Stimulated activated CD8-positive, alpha-beta memory T cell treated with anti-CD3 and anti-CD28 coated beads, Interleukin-7, amount 100 ng/mL, for 48 hours (primary cell): ENCODE results near the gene CAMTA1.

Experiments
- DNase-seq, 2 donors: peaks; one replicate each; pipeline ENCODE4 v3.0.0-alpha.2; 2020; ENCODE audit warnings: low read depth in 1 of 2; ENCODE audit errors: extremely low read depth in 1 of 2

The CAMTA1 gene

DNA sequence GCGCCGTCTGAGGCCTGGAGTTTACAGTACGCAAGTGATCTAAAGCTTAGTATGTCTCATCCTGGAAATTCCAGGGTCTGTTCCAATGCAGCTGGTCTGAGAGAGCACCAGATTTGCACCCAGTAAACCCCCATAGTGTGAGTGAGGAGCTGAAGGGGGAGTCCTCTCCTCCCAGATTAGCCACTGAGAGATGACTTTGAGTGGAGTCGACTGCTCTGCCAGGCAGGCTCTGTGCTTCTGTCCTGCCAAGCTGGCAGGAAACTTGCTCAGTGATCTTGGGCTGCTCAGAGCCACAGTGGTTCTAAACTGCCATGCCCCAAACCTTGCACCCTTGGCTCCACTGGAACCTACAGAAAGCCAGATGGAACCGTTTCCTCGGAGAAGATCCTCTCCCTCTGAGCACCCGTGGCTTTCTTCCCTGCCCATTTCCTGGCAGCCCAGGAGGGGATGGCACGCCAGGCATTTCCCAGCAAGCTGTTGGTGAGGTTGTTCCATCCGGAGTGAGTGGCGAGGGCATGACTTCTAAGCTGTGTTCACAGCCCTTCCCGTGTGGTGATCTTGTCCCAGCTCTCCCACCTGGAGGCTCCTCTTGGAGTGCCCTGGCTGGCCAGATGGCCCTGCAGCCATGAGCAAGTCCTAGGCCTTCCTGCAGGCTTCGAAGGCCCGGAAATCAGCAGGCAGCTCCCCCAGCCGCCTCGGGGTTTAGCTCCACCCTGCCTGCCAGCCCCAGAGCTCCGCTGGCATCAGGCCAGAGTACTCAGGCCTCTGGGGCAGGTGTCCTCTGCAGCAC lies 859.9 kb downstream of the CAMTA1 start:
- DNase-seq = no peak

DNA sequence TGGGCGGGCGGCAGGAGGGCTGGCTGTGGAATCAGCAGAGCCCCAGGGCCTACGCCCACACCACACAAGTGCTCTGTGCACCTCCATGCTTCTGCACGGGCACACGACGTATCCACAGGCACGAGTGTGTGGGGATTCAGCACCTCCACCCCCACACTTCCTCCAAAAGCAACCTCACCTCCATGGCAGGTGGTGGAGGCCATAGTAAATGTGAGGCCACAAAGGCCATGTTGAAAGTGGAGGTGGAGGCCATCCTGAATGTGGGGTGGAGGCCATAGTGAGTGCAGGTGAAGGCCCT lies 860.4 kb downstream of the CAMTA1 start:
- no peak for DNase-seq

DNA sequence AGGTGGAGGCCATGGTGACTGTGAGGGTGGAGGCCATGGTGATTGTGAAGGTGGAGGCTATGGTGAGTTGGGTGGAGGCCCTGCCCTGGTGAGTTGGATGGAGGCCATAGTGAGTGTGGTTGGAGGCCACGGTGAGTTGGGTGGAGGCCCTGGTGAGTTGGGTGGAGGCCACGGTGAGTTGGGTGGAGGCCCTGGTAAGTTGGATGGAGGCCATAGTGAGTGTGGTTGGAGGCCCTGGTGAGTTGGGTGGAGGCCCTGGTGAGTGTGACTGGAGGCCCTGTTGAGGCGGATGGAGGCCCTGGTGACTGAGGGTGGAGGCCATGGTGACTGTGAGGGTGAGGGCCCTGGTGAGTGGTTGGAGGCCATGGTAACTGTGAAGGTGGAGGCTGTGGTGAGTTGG lies 860.9 kb downstream of the CAMTA1 start:
- no peak for DNase-seq

DNA sequence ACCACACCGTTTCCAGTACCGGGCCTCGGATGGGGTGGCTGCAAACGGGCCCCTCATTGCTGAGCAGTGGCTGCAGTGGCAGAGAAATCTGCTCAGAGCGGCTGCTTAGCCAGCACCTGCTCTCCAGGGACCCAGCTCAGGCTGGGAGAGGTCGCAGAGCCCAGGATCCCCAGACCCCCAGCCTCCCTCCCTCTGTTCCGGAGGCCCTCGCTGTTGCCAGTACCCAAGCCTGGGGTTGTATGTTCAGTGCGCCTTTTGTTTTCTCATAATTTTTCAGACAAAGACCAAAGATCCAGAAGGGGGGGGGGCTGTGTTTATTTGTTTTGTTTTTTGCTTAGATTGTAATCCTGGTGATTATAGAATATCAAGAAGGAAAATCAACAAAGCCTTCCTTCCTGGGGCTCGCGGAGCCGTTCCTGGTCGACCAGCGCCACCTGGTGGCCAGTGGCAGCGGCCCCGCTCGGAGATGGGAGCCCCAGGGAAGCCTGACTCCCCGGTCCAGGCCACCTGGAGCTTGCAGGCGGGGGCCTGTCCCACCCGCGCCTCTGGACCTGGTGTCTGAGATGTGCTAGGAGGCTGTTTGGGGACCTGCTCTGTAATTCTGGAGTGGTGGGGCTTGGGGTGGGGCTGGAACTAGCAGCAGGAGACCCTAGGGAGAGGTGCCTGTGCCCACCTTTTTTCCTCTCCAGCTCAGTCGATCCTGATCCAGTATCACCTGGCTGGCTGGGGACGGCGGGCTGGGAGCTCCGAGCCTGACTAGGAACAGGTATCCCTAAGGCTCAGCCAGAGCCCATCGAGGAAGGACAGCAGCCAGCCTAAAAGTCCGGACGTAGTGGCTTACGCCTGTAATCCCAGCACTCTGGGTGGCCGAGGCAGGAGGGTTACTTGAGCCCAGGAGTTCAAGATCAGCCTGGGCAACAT lies 862.0 kb downstream of the CAMTA1 start:
- peak; percentile 16 to 31 for DNase-seq

DNA sequence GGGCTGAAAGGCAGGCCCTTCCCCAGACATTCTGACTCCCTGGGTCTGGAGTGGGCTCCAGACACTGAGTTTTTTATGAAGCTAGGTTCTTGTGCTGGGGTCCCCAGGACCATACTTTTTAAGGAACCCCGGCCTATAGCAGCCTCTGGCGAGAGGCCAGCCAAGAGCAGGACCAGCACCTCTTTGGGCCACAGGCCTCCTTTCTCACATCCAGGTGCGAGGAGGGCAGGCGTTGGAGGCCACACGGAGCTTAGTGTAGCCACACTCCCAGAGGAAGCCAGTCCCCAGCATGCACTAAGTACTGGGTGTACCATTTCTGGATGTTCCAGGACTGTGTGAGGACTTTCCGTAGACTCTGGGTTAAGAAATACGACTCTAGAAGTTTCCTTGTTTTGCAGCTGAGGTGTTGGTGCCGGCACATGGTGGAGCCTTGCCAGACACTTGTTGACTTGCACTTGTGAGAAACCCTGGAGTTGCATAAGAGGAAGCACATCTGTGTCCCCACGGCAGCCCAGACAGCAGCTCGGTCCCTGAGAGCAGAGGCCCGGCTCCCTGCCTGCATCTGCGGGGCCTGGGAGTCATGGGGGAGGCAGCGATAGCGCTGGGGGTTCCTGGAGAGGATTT lies 863.6 kb downstream of the CAMTA1 start:
- DNase-seq = no peak

DNA sequence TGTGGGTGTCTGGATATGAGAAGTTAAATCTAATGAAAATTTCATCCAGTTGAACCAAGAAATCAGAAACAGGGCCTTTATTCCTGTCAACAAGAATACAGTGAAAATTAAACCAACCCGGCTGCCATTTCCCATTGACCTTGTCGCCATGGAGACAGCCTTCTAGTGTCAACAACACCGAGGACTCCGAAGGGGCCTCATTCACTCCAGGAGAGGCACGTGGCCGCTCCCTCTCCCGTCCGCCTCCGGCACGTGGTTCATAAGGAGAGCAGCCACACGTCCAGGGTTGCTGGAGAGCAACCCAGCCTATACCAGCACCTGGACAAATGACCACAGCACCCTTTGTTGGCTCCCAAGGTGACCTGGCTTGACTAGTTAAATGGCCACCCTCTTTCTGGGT lies 865.5 kb downstream of the CAMTA1 start:
- DNase-seq = no peak

DNA sequence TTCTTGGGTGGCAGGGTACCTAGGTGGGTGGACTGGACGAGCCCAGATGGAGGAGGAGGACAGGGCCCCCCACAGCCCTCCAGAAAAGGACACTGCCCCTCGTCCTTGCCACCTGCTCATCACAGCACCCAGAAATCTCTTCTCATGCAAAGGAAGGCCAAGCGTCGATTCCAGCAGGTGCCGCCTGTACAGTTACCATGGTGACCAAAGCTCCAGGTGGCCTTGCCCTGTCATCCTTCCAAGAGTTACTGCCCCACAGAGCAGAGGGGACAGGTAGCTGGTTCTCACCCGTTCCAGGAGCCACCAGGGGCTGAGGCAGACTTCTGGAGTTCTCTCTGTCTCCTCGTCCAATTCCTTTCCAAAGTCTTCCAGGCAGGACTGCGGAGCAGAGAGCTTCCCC lies 865.9 kb downstream of the CAMTA1 start:
- DNase-seq = no peak

DNA sequence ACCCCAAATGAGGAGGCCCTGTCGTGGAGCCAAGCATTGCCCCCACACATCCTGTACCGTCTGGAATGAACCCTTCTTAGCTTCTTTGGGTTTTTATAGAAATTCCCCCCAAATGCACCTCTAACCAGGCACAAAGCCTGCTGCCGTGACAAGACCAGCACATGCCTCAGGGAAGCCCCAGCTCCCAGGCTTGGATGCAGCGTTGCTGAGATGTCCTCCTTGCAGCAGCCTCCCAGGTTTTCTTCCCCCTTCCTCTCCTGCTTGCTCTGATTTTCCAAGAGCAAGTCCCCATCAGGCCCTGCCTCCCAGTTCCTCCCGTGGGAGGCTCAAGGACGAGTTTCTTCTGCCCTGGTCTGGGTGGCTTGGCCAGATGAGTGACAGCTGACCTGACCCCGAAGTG lies 866.8 kb downstream of the CAMTA1 start:
- DNase-seq = no peak

DNA sequence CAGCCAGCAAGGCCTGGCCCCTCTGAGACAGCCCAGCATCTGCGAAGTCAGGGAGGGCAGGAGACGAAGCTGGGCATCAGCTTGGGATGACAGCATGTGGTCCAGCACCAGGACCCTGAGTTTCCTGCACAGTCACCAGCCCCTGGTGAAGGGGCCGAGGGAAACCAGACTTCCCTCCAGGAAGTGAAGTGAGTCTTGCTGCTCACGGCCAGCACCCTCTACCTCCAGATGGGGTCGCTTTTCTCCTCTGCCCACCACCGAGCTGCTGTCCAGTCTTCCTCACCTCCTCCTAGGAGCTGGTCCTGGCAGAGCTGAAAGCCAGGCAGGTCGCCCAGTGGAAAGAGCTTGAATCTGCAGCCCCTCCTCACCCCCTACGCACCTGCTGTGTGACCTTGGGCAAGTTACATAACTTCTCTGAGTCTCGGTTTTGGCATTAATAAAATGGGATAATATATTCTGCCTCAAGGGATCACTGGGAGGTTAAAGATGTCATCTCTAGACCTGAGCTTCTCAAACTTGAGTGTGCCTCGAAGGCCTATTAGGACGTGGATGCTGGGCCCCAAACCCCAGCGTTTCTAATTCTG lies 867.4 kb downstream of the CAMTA1 start:
- DNase-seq = no peak

DNA sequence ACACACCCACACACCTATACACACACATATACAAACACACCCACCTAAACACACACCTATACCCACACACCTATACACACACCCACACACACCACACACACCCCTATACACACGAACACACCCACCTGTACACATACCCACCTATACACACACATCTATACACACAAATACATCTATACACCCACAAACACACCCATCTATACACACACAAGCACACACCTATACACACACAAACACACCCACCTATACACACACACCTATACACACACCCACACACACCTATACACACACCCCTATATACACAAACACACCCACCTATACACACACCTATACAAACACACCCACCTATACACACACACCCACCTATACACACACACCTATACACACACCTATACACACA lies 869.5 kb downstream of the CAMTA1 start:
- no peak for DNase-seq

DNA sequence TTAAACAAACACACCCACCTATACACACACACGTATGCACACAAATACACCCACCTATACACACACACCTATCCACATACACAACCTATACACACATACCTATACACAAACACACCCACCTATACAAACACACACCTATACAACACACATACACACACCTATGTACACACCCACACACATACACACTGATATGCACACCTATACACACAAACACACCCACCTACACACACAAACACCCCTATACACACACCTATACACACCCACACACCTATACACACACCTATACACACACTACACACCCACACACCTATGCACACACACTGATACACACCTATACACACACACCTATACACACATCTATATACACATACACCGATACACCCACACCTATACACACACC lies 870.1 kb downstream of the CAMTA1 start:
- DNase-seq = no peak

DNA sequence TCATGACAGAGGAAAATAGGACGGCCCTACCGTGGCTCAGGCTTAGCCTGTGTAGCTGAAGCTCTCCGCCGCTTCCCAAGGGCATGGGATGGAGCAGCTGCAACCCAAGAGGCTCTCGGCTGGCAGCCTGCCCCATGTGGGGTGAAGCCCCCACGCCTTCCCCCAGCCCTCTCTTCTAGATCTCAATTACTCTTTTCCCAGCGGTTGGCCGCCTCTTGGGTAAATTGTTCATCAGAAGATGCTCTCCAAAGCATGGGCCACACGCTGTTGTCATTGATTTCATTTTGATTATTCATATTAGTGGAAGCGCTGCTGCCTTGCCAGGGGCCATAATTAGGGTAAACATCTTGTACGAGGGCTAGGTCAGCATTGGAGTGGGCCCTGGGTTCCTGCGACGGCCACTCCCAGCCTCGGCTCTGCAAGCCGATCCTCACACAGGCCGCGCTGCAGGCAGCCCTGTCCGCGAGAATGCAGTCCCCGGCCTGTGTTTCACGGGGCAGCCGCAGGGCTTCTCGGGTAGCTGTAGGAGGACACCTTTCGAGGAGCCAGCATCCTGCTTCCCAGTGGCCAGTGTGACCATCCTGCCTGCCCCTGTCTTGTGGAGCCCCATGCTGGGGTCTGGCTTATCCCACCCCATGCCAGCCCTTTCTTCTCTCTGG lies 871.4 kb downstream of the CAMTA1 start:
- DNase-seq = no peak

DNA sequence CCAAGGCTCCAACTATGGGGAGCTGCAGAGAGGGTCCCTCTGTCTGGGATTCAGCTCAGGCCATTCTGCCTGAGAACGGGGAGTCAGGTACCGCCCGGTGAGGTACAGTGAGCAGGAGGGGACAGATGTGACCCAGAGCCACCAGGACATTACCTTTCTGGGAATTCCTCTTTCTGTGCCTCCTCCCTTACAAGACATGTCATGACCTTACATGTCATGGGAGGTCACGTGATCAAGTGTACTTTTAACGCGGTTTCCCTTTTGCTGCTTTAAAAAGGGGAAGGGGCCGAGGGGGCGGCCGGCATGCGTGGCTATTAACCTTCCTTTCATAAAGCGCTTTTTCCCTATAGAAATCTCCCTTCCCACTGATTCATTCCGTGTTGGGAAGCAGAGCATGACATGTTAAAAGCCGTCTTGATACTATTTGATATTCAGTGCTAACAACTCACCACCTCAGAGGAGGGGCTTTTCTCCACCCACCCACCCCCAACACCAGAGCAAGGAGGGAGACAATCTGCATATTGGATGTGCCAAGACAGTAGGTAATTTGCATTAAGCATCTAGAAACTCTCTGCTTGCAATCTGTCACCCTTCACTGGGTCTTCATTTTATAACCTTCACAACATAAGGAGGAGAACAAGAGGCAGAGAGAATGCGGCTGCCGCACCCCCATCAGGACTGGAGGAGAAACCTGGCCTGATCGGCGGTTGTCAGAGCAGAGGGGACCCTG lies 872.2 kb downstream of the CAMTA1 start:
- no peak for DNase-seq

DNA sequence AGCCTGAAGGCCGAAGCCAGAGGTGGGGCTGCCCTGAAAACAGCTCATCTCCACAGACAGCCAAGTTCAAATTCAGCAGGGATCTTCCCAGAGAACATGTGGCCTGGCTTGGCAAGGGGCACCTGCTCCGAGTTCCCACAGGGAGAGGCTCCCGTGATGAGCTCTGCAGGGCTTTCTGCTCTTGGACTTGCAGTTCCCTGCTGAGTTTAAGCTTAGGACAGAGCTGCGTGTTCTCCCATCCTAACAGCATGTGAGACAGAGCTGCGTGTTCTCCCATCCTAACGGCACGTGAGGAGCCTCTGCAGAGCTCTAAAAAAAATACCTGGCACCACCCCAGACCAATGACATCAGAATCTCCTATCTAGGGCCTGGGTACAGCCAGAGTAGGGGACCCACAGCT lies 872.8 kb downstream of the CAMTA1 start:
- no peak for DNase-seq

DNA sequence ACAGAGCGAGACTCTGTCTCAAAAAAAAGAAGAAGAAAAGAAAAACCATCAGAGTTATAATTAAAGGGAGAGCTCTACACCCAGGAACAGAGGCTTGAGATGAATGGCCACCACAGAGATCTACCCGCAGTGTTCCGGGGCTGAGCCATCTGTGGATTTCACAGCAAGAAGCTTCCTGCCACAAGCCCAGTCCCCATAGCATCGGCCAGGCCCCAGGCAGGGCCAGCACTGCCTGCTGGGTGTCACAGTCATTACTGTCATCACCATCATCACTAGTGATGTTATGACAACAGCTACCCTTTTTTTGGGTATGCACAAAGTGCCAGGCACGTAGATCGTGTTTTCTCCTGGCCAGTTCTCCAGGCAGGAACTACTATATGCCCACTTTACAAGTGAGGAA lies 874.3 kb downstream of the CAMTA1 start:
- DNase-seq = no peak

DNA sequence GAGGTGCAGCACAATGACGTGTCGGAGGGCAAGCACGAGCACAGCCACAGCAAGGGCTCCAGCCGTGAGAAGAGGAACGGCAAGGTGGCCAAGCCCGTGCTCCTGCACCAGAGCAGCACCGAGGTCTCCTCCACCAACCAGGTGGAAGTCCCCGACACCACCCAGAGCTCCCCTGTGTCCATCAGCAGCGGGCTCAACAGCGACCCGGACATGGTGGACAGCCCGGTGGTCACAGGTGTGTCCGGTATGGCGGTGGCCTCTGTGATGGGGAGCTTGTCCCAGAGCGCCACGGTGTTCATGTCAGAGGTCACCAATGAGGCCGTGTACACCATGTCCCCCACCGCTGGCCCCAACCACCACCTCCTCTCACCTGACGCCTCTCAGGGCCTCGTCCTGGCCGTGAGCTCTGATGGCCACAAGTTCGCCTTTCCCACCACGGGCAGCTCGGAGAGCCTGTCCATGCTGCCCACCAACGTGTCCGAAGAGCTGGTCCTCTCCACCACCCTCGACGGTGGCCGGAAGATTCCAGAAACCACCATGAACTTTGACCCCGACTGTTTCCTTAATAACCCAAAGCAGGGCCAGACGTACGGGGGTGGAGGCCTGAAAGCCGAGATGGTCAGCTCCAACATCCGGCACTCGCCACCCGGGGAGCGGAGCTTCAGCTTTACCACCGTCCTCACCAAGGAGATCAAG lies 878.3 kb downstream of the CAMTA1 start:
- no peak for DNase-seq

DNA sequence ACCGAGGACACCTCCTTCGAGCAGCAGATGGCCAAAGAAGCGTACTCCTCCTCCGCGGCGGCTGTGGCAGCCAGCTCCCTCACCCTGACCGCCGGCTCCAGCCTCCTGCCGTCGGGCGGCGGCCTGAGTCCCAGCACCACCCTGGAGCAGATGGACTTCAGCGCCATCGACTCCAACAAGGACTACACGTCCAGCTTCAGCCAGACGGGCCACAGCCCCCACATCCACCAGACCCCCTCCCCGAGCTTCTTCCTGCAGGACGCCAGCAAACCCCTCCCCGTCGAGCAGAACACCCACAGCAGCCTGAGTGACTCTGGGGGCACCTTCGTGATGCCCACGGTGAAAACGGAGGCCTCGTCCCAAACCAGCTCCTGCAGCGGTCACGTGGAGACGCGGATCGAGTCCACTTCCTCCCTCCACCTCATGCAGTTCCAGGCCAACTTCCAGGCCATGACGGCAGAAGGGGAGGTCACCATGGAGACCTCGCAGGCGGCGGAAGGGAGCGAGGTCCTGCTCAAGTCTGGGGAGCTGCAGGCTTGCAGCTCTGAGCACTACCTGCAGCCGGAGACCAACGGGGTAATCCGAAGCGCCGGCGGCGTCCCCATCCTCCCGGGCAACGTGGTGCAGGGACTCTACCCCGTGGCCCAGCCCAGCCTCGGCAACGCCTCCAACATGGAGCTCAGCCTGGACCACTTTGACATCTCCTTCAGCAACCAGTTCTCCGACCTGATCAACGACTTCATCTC lies 879.1 kb downstream of the CAMTA1 start:
- no peak for DNase-seq

DNA sequence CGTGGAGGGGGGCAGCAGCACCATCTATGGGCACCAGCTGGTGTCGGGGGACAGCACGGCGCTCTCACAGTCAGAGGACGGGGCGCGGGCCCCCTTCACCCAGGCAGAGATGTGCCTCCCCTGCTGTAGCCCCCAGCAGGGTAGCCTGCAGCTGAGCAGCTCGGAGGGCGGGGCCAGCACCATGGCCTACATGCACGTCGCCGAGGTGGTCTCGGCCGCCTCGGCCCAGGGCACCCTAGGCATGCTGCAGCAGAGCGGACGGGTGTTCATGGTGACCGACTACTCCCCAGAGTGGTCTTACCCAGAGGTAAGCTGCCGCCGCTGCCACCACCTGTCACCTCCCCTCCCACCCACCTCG lies 879.6 kb downstream of the CAMTA1 start:
- DNase-seq = no peak

DNA sequence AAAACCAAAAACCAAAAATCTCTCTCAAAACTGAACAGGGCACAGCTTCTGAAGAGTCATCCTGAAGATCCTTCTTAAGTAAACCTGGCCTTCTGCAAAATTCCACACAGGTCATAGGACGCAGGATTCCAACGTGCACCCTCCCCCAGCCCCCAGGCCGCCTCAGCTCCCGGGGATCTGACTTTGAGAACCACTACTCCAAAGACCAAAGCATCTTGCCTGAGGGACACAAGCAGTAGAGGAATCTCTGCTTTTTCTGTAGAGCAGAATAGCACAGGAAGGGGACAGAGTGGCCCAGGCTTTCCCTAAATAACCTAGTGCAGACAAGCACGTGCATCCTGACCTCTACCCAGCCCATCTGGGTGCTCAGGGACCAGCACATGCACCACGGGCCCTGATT lies 881.0 kb downstream of the CAMTA1 start:
- no peak for DNase-seq
